HEK293 (cell line): ENCODE data around the gene PAX1.
A peak's percentile ranks its signal among the peaks of the same experiment; 100 is the strongest.

Experiments
- CTCF ChIA-PET: fragments of 350-600 bp; formaldehyde crosslinking; extraction: SDS; loops from one replicate; lab custom pipeline; 2021; ENCODE audit warnings: antibody characterized with exemption; lab: Yijun Ruan, JAX
- POLR2A ChIA-PET: fragments of 300-600 bp; formaldehyde crosslinking; extraction: SDS; loops from one replicate; lab custom pipeline; 2020; ENCODE audit warnings: antibody characterized with exemption, inconsistent platforms; lab: Yijun Ruan, JAX
- H3K27ac ChIP-seq: fragments of 200-500 bp; sonication (Bioruptor generic); 2 replicates; pipeline ENCODE4 v1.5.1; 2014; ENCODE audit warnings: low read depth, low read length, control low read depth, inconsistent platforms; ENCODE audit errors: extremely low read depth
- H3K36me3 ChIP-seq, 2 experiments: fragments of 200-500 bp in 1 of 2; sonication (Bioruptor generic) in 1 of 2; 1 replicate in 1 of 2; 2 replicates in 1 of 2; pipeline ENCODE4 v1.5.1; 2014 to 2017; ENCODE audit warnings: inconsistent platforms in 2 of 2, low read length in 2 of 2; ENCODE audit not compliant: control insufficient read depth in 2 of 2, insufficient read depth in 1 of 2
- H3K4me1 ChIP-seq: fragments of 200-500 bp; sonication (Bioruptor generic); 2 replicates; pipeline ENCODE4 v1.5.1; 2014; ENCODE audit warnings: mild to moderate bottlenecking, low read length, inconsistent platforms; ENCODE audit not compliant: control insufficient read depth, insufficient read depth
- H3K4me3 ChIP-seq: 2 replicates; pipeline ENCODE4 v1.5.1; 2011; ENCODE audit warnings: low read depth, mild to moderate bottlenecking, control low read depth, low read length, moderate library complexity
- H3K9me3 ChIP-seq: fragments of 200-500 bp; sonication (Bioruptor generic); 2 replicates; pipeline ENCODE4 v1.5.1; 2014; ENCODE audit warnings: low read depth, low read length, inconsistent platforms; ENCODE audit not compliant: control insufficient read depth, insufficient read depth
- BCL11A ChIP-seq: fragments of 450-650 bp; formaldehyde crosslinking; IDR thresholded peaks from 2 replicates; pipeline ENCODE4 v1.5.1; 2016; ENCODE audit warnings: low read depth, missing biosample characterization, missing genetic modification characterization
- FEZF1 ChIP-seq: fragments of 450-650 bp; formaldehyde crosslinking; IDR thresholded peaks from 2 replicates; pipeline ENCODE4 v1.5.1; 2016; ENCODE audit warnings: missing biosample characterization, missing genetic modification characterization
- HOXC10 ChIP-seq: sonication (generic); formaldehyde crosslinking; IDR thresholded peaks from 2 replicates; pipeline ENCODE4 v1.8.1; 2023; ENCODE audit warnings: mild to moderate bottlenecking, missing genetic modification reagents
- HOXD13 ChIP-seq: sonication (generic); formaldehyde crosslinking; IDR thresholded peaks from 2 replicates; pipeline ENCODE4 v1.8.0; 2022; ENCODE audit warnings: missing genetic modification reagents, borderline replicate concordance
- INSM2 ChIP-seq: fragments of 450-650 bp; formaldehyde crosslinking; IDR thresholded peaks from 2 replicates; pipeline ENCODE4 v1.5.1; 2016; ENCODE audit warnings: missing biosample characterization, missing genetic modification characterization
- PATZ1 ChIP-seq: fragments of 450-650 bp; formaldehyde crosslinking; IDR thresholded peaks from 2 replicates; pipeline ENCODE4 v1.5.1; 2016; ENCODE audit warnings: missing biosample characterization, missing genetic modification characterization
- PRDM6 ChIP-seq: fragments of 450-650 bp; formaldehyde crosslinking; IDR thresholded peaks from 2 replicates; pipeline ENCODE4 v1.5.1; 2017; ENCODE audit warnings: missing biosample characterization, missing genetic modification characterization
- SP7 ChIP-seq: fragments of 450-650 bp; formaldehyde crosslinking; IDR thresholded peaks from 2 replicates; pipeline ENCODE4 v1.5.1; 2016; ENCODE audit warnings: missing biosample characterization, missing genetic modification characterization
- YY2 ChIP-seq: fragments of 450-650 bp; formaldehyde crosslinking; IDR thresholded peaks from 2 replicates; pipeline ENCODE4 v1.5.1; 2016; ENCODE audit warnings: missing biosample characterization, missing genetic modification characterization
- ZBTB1 ChIP-seq: fragments of 450-650 bp; formaldehyde crosslinking; IDR thresholded peaks from 2 replicates; pipeline ENCODE4 v1.5.1; 2016; ENCODE audit warnings: missing biosample characterization, missing genetic modification characterization
- ZBTB17 ChIP-seq: fragments of 450-650 bp; formaldehyde crosslinking; IDR thresholded peaks from 2 replicates; pipeline ENCODE4 v1.5.1; 2016; ENCODE audit warnings: missing biosample characterization, missing genetic modification characterization
- ZFHX2 ChIP-seq: fragments of 450-650 bp; formaldehyde crosslinking; conservative IDR thresholded peaks from 2 replicates; pipeline ENCODE4 v1.5.1; 2016; ENCODE audit warnings: missing biosample characterization, missing genetic modification characterization
- ZFP3 ChIP-seq: fragments of 450-650 bp; formaldehyde crosslinking; IDR thresholded peaks from 2 replicates; pipeline ENCODE4 v1.5.1; 2016; ENCODE audit warnings: low read depth, missing biosample characterization, missing genetic modification characterization
- ZNF184 ChIP-seq: fragments of 450-650 bp; IDR thresholded peaks from 2 replicates; pipeline ENCODE4 v1.5.1; 2018; ENCODE audit warnings: missing biosample characterization, mild to moderate bottlenecking, missing genetic modification characterization
- ZNF221 ChIP-seq: fragments of 450-650 bp; formaldehyde crosslinking; IDR thresholded peaks from 2 replicates; pipeline ENCODE4 v1.5.1; 2017; ENCODE audit warnings: missing biosample characterization, missing genetic modification characterization, borderline replicate concordance
- ZNF248 ChIP-seq: fragments of 450-650 bp; formaldehyde crosslinking; IDR thresholded peaks from 2 replicates; pipeline ENCODE4 v1.5.1; 2017; ENCODE audit warnings: missing biosample characterization, missing genetic modification characterization
- ZNF292 ChIP-seq: fragments of 450-650 bp; formaldehyde crosslinking; IDR thresholded peaks from 2 replicates; pipeline ENCODE4 v1.5.1; 2016; ENCODE audit warnings: low read depth, missing biosample characterization, missing genetic modification characterization, borderline replicate concordance
- ZNF366 ChIP-seq: fragments of 450-650 bp; formaldehyde crosslinking; conservative IDR thresholded peaks from 2 replicates; pipeline ENCODE4 v1.5.1; 2016; ENCODE audit warnings: missing biosample characterization, missing genetic modification characterization
- ZNF449 ChIP-seq: fragments of 450-650 bp; formaldehyde crosslinking; IDR thresholded peaks from 2 replicates; pipeline ENCODE4 v1.5.1; 2017; ENCODE audit warnings: missing biosample characterization, mild to moderate bottlenecking, missing genetic modification characterization, moderate library complexity
- ZNF510 ChIP-seq: fragments of 450-650 bp; formaldehyde crosslinking; IDR thresholded peaks from 2 replicates; pipeline ENCODE4 v1.5.1; 2018; ENCODE audit warnings: mild to moderate bottlenecking, missing genetic modification characterization, missing biosample characterization; ENCODE audit not compliant: insufficient replicate concordance
- ZNF585B ChIP-seq: fragments of 450-650 bp; formaldehyde crosslinking; IDR thresholded peaks from 2 replicates; pipeline ENCODE4 v1.5.1; 2016; ENCODE audit warnings: missing biosample characterization, missing genetic modification characterization
- ZNF600 ChIP-seq: fragments of 450-650 bp; formaldehyde crosslinking; IDR thresholded peaks from 2 replicates; pipeline ENCODE4 v1.5.1; 2016; ENCODE audit warnings: missing biosample characterization, missing genetic modification characterization
- ZNF664 ChIP-seq: fragments of 450-650 bp; formaldehyde crosslinking; IDR thresholded peaks from 2 replicates; pipeline ENCODE4 v1.5.1; 2016; ENCODE audit warnings: missing biosample characterization, missing genetic modification characterization
- ZNF677 ChIP-seq: fragments of 450-650 bp; IDR thresholded peaks from 2 replicates; pipeline ENCODE4 v1.5.0; 2018; ENCODE audit warnings: missing biosample characterization, mild to moderate bottlenecking, missing genetic modification characterization, moderate library complexity

The PAX1 gene

GRCh38 chr20:21741266-21741665, 35.8 kb downstream of the PAX1 start (continued):
- TF ChIP-seq ZNF449 (no peak), ZNF510 (tag by site-specific recombination) (no peak)

GRCh38 chr20:21762646-21763045, 57.2 kb downstream of the PAX1 start:
- H3K36me3 ChIP-seq, result no peaks in the 10 kb centered on the region
- CTCF ChIA-PET, result interaction anchor here (1.9 to 2.3 kb wide), 2 partner anchors 43 to 47 kb away, joined by 7 to 14 read pairs; no protein-coding TSS in a partner anchor
- no peaks in the 10 kb centered on the region for H3K4me1 ChIP-seq
- no peak for TF ChIP-seq ZNF221
- TF ChIP-seq ZNF585B (tag by site-specific recombination), result no peak
- no peak for TF ChIP-seq ZNF292 (tag by site-specific recombination)
- no peak for TF ChIP-seq PRDM6
- TF ChIP-seq HOXD13 (CRISPR knock-in tag), result no peak
- no peak for TF ChIP-seq ZFHX2 (tag by site-specific recombination)
- TF ChIP-seq ZNF677 (tag by site-specific recombination), result no peak
- TF ChIP-seq, all 188 proteins: peak for 0
- Histone ChIP-seq H3K27ac (no peak overlapping the region), H3K9me3 (no peaks in the 10 kb centered on the region), H3K4me3 (no peak overlapping the region)
- POLR2A ChIA-PET, result no interaction called here

GRCh38 chr20:21767200-21767738, 61.8 kb downstream of the PAX1 start:
- Histone ChIP-seq H3K27ac (no peak overlapping the region), H3K36me3 (no peaks in the 10 kb centered on the region), H3K9me3 (no peaks in the 10 kb centered on the region), H3K4me1 (no peaks in the 10 kb centered on the region), H3K4me3 (no peak overlapping the region)
- no peak for TF ChIP-seq ZFP3 (tag by site-specific recombination)
- TF ChIP-seq YY2 (tag by site-specific recombination), result no peak
- no peak for TF ChIP-seq ZNF600
- TF ChIP-seq ZBTB1 (tag by site-specific recombination), result no peak
- no peak for TF ChIP-seq FEZF1 (tag by site-specific recombination)
- TF ChIP-seq ZNF664 (tag by site-specific recombination), result no peak
- no peak for TF ChIP-seq SP7 (tag by site-specific recombination)
- ChIA-PET CTCF (interaction anchor here (0.6 to 2.7 kb wide), 12 partner anchors 9 to 663 kb away, joined by 3 to 21 read pairs (median 4); no protein-coding TSS in a partner anchor), POLR2A (no interaction called here)

- H3K36me3 ChIP-seq, result no peaks in the 10 kb centered on the region
- H3K4me3 ChIP-seq, result peak overlapping the region; percentile 24; the same call in 1 of the 2 replicates
- CTCF ChIA-PET, result interaction anchor here (0.6 to 2.7 kb wide), 21 partner anchors 8 to 1441 kb away, joined by 3 to 21 read pairs (median 3); no protein-coding TSS in a partner anchor
- no peaks in the 10 kb centered on the region for H3K9me3 ChIP-seq
- POLR2A ChIA-PET, result interaction anchor here (0.6 kb wide), 1 partner anchor 8 kb away, joined by 3 read pairs; no protein-coding TSS in a partner anchor
- no peaks in the 10 kb centered on the region for H3K4me1 ChIP-seq
- no peak overlapping the region for H3K27ac ChIP-seq
- TF ChIP-seq PATZ1 (no peak), ZNF248 (no peak), ZNF184 (tag by site-specific recombination) (no peak), ZBTB17 (tag by site-specific recombination) (peak; percentile 39), ZFHX2 (tag by site-specific recombination) (no peak), HOXC10 (CRISPR knock-in tag) (no peak), INSM2 (tag by site-specific recombination) (no peak), ZNF366 (tag by site-specific recombination) (0 out of 2 replicates have a peak, but pooled peaks have one; percentile 33), BCL11A (tag by site-specific recombination) (peak; percentile 54; the same call in 1 of the 2 replicates)
These were observed 62.3 kb downstream of the PAX1 start for GRCh38 chr20:21767739-21768223.
